ENCODE data around the gene EBF3. TPM values are rescaled to one million over a fixed set of nuclear protein-coding genes. Genes with fewer than 3 reads are reported as not detected.

EBF3 gene
- total RNA-seq, 2 experiments from 2014 or later = not detected

DNA sequence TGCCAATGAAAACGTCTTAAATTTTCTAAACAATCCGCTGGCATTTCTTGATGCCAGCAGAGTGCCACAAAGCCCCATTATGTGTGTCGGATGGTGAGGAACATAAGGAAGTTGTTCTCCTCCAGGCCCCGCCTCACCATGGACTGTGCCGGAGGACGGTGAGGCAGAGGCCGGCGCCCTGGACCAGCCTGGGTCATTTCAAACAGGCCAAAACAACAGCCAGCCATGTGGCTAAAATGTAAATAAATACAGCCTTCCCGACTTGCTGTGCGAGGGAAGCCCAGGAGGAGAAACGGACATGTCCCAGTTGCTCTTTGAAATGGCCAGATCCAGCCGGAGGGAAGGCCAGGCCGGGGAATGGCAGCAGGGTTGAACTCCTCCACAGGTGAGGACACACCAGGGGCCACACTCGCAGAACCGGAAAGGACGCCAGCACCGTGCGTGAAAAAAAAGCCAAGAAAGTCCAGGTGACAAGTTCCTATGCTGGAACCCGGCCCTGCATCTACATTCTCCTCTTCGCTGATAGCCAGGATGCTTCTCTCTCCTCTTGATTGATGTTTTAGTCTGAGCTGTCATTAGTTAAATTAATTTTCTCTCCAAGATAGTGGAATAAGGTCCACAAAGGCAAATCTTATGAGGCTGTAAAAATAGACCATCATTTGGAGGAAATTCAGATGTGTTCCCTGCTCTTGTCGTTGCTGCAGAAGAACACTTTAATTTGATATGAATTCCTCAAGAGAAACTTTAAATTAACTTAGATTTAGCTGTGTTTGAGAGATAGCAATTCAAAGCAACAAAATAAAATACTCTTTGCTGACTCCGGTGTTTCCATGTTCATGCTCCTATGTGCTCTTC lies 64.6 kb downstream of the EBF3 start:
- Mint-ChIP-seq H3K36me3 (no peaks in the 10 kb centered on the region), H3K4me1 (ENCODE audit: low read depth) (no peaks in the 10 kb centered on the region), H3K27me3 (peaks cover 9% of the 10 kb centered on the region), H3K27ac (no peak overlapping the region), H3K9me3 (no peaks in the 10 kb centered on the region), H3K4me3 (no peak overlapping the region)
- intact Hi-C loops (cut with micrococcal nuclease) = no loop called here
- no peak for DNase-seq
- ChIA-PET POLR2A (no interaction called here), CTCF (no interaction called here)

DNA sequence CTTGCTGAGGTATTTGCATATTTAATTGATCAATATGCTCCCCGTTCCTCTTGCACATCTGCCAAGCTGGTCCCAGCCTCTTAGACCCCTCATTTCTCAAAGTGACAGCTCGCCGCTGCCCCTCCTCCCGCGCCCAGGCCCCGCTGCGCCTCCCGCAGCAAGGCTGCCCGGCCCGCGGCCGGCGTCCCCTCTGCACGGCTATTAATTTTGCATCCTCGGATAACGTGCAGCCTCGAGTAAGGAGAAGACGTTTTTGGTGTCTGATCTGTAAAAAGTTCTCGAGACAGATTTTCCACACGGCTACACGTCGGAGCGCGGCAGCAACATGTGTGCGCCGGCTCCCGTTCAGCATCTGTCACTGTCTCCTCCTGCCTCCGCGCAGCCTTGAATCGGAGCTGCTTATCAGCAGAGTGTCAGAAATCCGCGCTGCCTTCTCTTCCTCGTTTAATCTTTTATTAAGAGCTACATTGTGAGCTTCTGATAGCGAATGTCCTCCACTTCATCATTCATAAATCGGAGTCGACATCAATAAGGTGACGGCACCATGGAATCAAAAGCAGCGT lies 65.3 kb downstream of the EBF3 start:
- no peak overlapping the region for H3K27ac Mint-ChIP-seq
- H3K4me3 Mint-ChIP-seq = no peak overlapping the region
- H3K36me3 Mint-ChIP-seq = no peaks in the 10 kb centered on the region
- H3K4me1 Mint-ChIP-seq (ENCODE audit: low read depth) = no peaks in the 10 kb centered on the region
- ChIA-PET POLR2A (no interaction called here), CTCF (no interaction called here)
- DNase-seq = no peak
- H3K27me3 Mint-ChIP-seq = peaks cover 9% of the 10 kb centered on the region
- intact Hi-C loops (cut with micrococcal nuclease) = no loop called here
- no peaks in the 10 kb centered on the region for H3K9me3 Mint-ChIP-seq

DNA sequence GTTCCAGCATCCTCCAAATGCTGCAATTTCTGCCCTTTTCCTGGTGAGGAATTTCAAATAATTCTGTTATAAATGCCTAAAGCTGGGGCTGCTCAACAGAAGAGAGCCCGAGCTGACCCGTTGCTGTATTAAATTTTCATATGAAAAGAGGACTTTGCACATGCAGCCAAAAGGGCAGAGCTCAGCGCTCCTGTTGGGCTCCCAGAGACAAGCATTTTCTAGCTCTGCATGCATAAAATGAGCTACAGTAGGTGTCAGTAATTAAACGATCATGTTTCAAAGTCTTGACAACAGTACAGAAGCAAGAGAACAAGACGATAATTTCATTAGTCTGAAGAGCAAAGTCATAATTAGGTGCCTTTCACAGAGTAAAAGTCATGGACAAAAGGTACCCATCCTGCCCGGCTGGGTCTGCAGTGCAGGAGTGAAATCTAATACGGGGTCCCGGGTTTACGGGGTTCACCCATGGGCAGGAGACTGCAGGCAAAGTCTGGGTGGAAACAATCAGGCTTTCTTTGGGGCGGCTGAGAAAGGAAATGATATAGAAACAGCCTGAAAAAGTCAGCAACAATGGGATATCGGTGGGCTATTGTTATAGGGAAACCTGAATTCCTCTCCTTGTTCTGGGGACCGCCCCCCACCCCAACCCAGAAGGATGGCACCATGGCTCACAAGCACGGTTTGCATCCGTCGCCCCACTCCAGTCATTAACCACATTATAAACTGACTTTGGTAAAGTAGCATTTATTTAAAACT lies 66.0 kb downstream of the EBF3 start:
- intact Hi-C loops (cut with micrococcal nuclease) = no loop called here
- no peak overlapping the region for H3K27ac Mint-ChIP-seq
- DNase-seq = no peak
- ChIA-PET POLR2A (no interaction called here), CTCF (no interaction called here)
- no peaks in the 10 kb centered on the region for H3K9me3 Mint-ChIP-seq
- H3K4me3 Mint-ChIP-seq = no peak overlapping the region
- no peaks in the 10 kb centered on the region for H3K36me3 Mint-ChIP-seq
- no peaks in the 10 kb centered on the region for H3K4me1 Mint-ChIP-seq (ENCODE audit: low read depth)
- peaks cover 9% of the 10 kb centered on the region for H3K27me3 Mint-ChIP-seq

DNA sequence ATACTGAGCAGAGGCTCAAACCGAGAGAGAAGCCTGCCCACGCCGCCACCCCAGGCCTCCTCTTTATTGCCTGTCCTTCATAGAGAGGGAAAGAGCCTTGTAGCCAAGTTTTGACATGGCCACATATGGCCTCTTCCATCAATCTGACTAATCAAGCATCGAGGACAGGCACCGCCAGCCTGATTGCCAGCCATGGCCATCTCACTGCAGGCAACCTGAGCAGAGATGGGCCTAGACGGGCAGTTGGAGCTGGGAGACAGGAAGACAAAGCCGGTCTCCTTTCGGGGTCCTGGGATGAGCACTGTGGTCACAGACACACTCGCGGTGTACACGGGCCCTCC lies 67.2 kb downstream of the EBF3 start:
- POLR2A ChIA-PET = no interaction called here
- no peaks in the 10 kb centered on the region for H3K36me3 Mint-ChIP-seq
- peaks cover 9% of the 10 kb centered on the region for H3K27me3 Mint-ChIP-seq
- no peak for DNase-seq
- no peak overlapping the region for H3K27ac Mint-ChIP-seq
- no peaks in the 10 kb centered on the region for H3K4me1 Mint-ChIP-seq (ENCODE audit: low read depth)
- H3K4me3 Mint-ChIP-seq = no peak overlapping the region
- intact Hi-C loops (cut with micrococcal nuclease) = no loop called here
- CTCF ChIA-PET = interaction anchor here (0.9 kb wide), 2 partner anchors 20 to 74 kb away, joined by 3 read pairs; no protein-coding TSS in a partner anchor
- H3K9me3 Mint-ChIP-seq = no peaks in the 10 kb centered on the region

DNA sequence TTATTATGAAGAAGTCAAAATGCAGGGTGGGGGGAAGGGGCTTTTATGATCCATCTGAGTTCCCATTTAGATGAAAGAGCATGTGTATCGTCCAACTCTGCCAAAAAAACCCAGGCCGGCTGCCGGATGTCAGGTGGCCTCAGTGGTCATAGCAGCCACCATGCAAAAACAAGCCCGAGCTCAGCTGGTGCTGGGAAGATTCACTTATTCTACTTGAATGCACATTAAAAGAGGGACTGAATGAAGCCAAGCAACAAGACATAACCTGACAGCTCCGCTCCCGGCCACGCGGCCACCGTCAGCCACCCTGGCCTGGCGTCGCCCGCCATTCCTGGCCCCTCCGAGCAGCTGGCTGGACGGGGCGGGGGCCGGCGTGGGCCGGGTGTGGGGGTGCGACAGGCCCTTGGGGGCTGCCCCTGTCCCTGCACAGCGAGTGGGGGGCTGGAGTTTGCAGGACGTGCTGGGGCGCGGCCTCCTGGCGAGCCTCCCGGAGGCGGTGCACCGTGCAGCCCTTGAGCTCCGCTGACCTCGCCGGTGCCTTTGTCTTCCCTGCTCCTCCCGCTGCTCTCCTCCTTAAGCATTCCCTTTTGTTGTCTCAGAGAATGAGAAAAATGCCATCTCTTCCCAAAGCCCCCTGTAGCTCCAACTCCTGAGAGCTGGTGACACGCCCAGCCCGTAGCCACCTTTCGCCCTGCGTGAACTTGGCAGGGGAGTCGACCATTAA lies 67.8 kb downstream of the EBF3 start:
- Mint-ChIP-seq H3K9me3 (no peaks in the 10 kb centered on the region), H3K4me1 (ENCODE audit: low read depth) (no peaks in the 10 kb centered on the region), H3K27me3 (peaks cover 9% of the 10 kb centered on the region), H3K36me3 (no peaks in the 10 kb centered on the region), H3K27ac (no peak overlapping the region), H3K4me3 (no peak overlapping the region)
- POLR2A ChIA-PET = no interaction called here
- no peak for DNase-seq
- intact Hi-C loops (cut with micrococcal nuclease) = no loop called here
- CTCF ChIA-PET = interaction anchor here (0.9 kb wide), 2 partner anchors 19 to 75 kb away, joined by 3 read pairs; no protein-coding TSS in a partner anchor

DNA sequence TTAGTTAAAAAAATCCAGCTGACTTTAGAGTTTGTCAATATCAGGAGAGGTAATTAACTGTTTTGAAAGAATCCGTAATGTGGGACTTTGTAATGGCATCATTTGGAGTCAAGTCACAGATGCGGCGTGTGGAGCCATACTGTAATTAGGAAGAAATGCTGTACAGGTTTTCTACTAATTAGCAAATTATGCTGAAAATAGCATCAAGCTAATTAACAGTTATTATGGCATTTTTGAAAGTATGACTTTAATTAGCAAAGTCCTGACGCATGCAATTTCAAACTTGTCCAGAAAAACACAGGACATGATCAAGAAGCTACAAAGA lies 68.3 kb downstream of the EBF3 start:
- DNase-seq = no peak
- no peaks in the 10 kb centered on the region for H3K9me3 Mint-ChIP-seq
- ChIA-PET POLR2A (no interaction called here), CTCF (interaction anchor here (0.9 kb wide), 1 partner anchor 19 kb away, joined by 3 read pairs; no protein-coding TSS in a partner anchor)
- peaks cover 8% of the 10 kb centered on the region for H3K27me3 Mint-ChIP-seq
- H3K4me3 Mint-ChIP-seq = no peak overlapping the region
- no peak overlapping the region for H3K27ac Mint-ChIP-seq
- no peaks in the 10 kb centered on the region for H3K36me3 Mint-ChIP-seq
- no peaks in the 10 kb centered on the region for H3K4me1 Mint-ChIP-seq (ENCODE audit: low read depth)
- intact Hi-C loops (cut with micrococcal nuclease) = no loop called here

DNA sequence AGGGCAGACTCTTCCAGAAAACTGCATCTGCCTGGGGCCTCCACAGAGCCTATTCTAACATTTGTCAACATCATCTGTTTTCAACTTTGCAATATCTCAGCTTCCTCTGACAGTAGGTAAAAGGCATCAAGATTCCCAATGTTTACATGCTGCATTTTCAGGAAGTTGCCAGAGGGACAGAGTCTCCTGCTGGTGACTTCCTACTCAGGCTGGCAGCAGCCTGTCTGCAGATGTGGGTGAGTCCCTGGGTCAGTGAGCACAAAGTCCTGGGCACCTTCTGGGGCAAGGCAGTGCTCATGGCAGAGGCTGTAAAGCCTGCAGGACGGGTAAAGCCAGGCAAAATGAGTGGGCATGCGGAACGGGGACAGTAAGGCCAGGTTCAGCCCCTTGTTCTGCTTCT lies 69.4 kb downstream of the EBF3 start:
- Mint-ChIP-seq H3K36me3 (no peaks in the 10 kb centered on the region), H3K4me1 (ENCODE audit: low read depth) (no peaks in the 10 kb centered on the region), H3K27me3 (peaks cover 6% of the 10 kb centered on the region), H3K9me3 (no peaks in the 10 kb centered on the region), H3K27ac (no peak overlapping the region), H3K4me3 (no peak overlapping the region)
- ChIA-PET CTCF (no interaction called here), POLR2A (no interaction called here)
- DNase-seq = no peak
- intact Hi-C loops (cut with micrococcal nuclease) = no loop called here

DNA sequence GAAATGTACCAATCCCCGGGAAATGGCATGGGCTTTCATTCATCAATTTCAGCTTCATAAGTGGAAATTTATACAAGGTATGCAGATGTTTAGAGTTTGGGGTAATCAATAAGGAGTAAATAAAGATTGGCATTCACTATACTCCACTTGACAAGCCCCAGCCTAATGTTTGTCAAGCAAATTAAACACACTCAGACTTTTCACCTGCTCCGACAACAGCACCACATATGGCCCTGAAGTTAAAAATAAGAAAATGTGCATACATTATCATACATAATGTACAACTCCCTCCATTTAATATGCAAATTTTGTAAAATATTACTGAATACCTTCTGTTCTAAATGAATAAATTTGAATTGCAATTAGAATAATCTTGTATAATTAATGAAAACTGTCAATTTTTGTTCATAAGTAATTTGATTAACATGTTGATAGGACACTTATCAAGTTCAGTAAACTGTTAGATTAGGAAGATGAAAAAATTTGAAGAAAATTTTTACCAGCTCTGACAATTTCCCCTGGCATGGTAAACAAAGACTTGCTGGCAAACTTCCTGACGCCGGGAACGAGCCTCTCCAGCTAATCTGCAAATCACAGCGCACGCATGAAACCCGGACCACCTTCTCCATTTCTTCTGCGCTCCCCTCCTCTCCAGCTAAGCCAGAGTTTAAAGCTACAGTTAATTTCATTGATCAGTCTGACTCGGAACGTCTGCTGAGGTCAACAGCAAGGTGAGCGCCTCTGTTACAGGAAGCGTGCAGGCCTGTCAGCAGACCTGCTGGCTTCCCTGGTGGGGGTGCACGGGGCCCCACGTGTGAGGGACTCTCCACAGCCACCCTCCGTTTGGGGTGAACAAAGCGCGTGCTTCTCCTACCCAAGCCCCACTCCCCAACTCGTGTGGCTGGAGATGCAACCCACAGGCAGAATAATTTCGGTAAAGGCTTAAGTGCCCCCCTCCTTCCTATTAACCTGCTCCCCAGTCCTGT lies 70.7 kb downstream of the EBF3 start:
- peaks cover 5% of the 10 kb centered on the region for H3K27me3 Mint-ChIP-seq

DNA sequence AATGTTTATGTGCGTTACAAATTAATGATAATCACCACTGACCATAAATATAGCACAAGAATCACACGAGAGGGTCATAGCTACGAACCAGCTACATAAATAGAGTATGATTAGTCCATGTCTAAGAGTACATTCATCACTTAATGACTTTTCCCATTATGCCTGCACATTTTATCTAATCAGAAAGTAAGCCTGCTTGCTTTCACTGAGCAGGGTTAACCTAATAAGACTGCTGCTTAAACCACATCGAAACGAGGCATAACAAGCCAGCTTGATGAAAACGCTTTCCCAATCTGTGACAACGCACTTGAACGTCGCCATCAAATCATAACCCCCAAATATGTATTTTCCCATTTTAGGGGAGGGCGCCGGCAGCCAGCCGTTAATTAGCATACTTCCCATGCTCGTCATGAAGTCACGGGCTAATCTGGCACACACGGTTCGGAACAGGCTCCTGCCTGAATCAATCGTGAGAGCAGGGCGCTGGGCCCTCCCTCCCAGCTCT lies 71.5 kb downstream of the EBF3 start:
- CTCF ChIA-PET = interaction anchor here (0.9 kb wide), 1 partner anchor 16 kb away, joined by 3 read pairs; no protein-coding TSS in a partner anchor
- Mint-ChIP-seq H3K27me3 (peaks cover 2% of the 10 kb centered on the region), H3K27ac (no peak overlapping the region), H3K36me3 (no peaks in the 10 kb centered on the region), H3K9me3 (no peaks in the 10 kb centered on the region), H3K4me1 (ENCODE audit: low read depth) (no peaks in the 10 kb centered on the region), H3K4me3 (no peak overlapping the region)
- intact Hi-C loops (cut with micrococcal nuclease) = no loop called here
- DNase-seq = no peak
- POLR2A ChIA-PET = no interaction called here

More for the DNA sequence above, 70.7 kb downstream of the EBF3 start:
- Mint-ChIP-seq H3K9me3 (no peaks in the 10 kb centered on the region), H3K4me1 (ENCODE audit: low read depth) (no peaks in the 10 kb centered on the region), H3K4me3 (no peak overlapping the region), H3K36me3 (no peaks in the 10 kb centered on the region), H3K27ac (no peak overlapping the region)
- no peak for DNase-seq
- CTCF ChIA-PET = interaction anchor here (0.9 kb wide), 1 partner anchor 16 kb away, joined by 3 read pairs; no protein-coding TSS in a partner anchor
- POLR2A ChIA-PET = no interaction called here
- intact Hi-C loops (cut with micrococcal nuclease) = no loop called here

DNA sequence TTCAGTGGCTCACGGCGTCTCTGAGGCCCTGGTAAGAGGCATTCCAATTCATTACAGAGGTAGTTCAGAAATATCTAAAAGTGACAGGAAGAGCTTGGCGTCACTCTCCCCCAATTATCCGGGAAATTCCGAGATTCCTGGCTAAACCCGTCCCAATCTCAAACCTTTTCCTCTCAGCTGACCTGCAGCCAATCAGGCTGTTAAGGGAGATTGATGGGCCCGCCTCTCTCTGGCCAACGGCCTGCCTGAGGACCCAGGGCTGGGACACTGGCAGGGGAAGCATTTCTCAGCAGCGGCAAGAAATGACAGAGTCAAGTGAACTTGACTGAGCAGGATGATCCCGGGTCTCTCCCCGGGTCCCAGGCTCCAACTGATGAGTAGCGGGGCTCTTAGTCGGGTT lies 72.3 kb downstream of the EBF3 start:
- H3K27me3 Mint-ChIP-seq = peaks cover 2% of the 10 kb centered on the region
- no peaks in the 10 kb centered on the region for H3K36me3 Mint-ChIP-seq
- POLR2A ChIA-PET = no interaction called here
- no peaks in the 10 kb centered on the region for H3K4me1 Mint-ChIP-seq (ENCODE audit: low read depth)
- no peak for DNase-seq
- no peaks in the 10 kb centered on the region for H3K9me3 Mint-ChIP-seq
- CTCF ChIA-PET = interaction anchor here (0.6 kb wide), 1 partner anchor 241 kb away, joined by 3 read pairs; no protein-coding TSS in a partner anchor
- H3K27ac Mint-ChIP-seq = no peak overlapping the region
- no peak overlapping the region for H3K4me3 Mint-ChIP-seq
- intact Hi-C loops (cut with micrococcal nuclease) = no loop called here

DNA sequence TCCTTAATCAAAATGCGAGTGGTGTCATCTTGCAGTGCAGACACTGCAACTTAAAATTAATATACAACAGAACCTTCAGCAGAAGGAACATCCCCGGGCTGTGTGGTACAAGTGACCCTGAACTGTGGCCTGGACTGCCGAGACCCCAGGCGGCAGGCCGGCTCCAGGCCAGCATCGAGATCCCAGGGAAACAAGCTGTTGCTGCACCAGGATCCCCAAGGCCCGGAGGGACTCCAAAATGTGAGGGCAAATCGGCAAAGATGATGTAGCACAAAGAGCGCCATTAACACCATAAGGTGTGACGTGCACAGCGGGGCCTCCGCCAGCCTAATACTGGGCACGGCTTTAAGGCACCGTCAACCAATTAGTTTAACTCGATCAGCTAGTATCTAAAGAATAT lies 73.9 kb downstream of the EBF3 start:
- Mint-ChIP-seq H3K4me3 (no peak overlapping the region), H3K27ac (no peak overlapping the region), H3K9me3 (no peaks in the 10 kb centered on the region), H3K27me3 (peaks cover 2% of the 10 kb centered on the region), H3K4me1 (ENCODE audit: low read depth) (no peaks in the 10 kb centered on the region), H3K36me3 (no peaks in the 10 kb centered on the region)
- ChIA-PET CTCF (interaction anchor here (0.6 to 2.2 kb wide), 4 partner anchors 13 to 289 kb away, joined by 3 to 9 read pairs (median 6); no protein-coding TSS in a partner anchor), POLR2A (no interaction called here)
- intact Hi-C loops (cut with micrococcal nuclease) = no loop called here
- DNase-seq = no peak
